GM18508 (cell line): ENCODE results near the gene CDH22.

Experiments
- ATAC-seq: cut with Tn5 transposase; IDR thresholded peaks from one replicate; pipeline ENCODE4 v1.9.1; 2021; ENCODE audit warnings: moderate number of reproducible peaks; ENCODE audit not compliant: insufficient read depth, unreplicated experiment

The CDH22 gene

DNA sequence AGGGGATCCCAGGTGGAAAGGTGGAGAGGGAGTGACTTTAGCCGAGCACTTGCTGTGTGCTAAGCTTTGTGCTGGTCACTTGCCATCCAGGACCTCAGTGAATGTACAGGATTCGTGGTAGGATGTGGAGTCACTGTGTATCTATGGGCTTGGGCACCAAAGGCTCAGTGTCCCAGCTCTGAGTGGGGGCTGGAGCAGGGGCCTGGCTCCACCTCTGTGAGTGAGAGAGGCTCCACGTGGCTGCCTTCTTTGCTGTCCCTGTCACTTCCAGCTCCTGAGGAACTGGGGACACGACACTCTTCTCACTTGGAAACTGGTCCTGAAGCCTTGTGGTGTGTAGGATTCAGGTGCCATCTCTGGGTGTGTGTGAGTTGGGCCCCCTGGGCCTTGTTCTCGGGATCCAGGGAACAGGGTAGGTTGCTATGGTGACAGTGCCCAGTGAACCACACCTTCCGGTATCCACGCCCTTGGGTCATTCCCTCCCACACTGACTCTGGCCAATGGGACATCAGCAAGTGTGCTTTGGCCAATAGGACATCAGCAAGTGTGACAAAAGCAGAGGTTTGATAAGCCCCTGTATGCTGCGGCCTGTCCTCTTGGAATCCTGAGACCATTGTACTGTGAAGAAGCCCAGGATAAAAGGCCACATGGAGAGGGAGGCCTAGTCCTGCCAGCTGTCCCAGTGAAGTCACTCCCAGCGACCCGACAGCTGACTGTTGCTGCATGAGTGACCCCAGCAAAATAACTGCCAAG lies 87.7 kb downstream of the CDH22 start:
- no peak for ATAC-seq

DNA sequence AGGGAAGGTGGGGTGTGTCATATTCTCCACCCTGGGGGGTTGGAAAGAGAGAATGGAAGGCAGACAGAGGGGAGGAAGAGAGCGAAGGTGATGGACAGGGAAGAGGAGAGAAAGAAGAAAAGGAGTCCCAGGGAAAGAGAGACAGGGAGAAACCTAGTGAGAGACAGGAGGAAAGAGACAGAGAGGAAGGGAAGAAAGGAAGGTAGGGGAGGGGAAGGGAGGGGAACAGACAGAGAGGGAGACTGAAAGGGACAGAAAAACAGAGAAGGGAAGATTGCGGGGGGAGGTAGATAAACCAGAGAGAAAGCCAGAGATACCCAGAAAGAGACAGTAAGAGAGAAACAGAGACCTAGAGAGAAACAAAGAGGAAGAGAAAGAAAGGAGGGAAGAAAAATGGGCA lies 88.4 kb downstream of the CDH22 start:
- no peak for ATAC-seq

DNA sequence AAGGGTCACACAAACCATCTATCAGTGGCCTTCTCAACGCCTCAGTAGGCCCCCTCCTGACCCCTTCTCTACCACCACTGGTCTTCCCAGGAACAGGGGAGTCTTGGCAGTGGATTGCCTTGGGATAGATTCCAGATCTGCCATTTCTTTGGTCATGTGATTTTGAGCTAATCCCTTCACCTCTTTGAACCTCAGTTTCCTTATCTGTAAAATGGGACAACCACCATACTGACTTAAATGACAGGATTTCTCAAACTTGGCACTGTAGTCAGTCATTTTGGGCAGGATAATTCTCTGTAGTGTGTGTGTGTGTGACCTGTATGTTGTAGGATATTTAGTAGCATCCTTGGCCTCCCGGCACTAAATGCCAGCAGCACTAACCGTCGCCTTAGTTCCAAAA lies 89.1 kb downstream of the CDH22 start:
- no peak for ATAC-seq

DNA sequence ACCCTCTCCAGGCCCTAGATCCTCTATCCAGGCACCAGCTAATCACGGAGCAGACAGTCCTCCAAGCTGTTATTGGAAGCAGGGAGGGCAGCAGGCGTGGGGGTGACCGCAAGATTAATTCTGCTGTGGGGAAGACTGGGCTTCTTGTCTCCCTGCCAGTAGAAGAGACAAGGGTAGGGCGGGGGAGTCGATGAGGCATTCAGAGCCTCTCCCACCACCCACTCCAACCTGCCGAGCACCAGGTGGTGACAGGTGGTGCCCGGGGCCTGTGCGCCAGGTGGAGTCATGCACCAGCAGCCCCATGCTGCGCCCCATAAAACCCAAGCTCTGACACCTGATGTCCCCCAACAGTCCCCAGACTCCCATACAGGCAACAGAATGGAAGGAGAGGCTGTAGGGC lies 89.6 kb downstream of the CDH22 start:
- no peak for ATAC-seq

DNA sequence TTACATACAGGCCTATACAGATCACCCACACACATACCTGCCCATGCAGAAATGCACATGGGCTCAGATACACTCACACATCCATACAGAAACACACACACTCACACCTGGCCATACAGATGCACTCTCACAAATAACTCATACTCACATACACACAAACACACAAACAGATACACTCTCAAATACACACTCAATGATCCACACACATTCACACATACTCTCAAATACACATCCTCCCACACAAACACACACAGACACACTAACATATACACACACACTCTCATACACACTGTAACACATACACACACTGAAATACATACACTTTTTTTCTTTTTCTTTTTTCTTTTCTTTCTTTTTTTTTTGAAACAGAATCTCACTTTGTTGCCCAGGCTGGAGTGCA lies 90.7 kb downstream of the CDH22 start:
- ATAC-seq: no peak

DNA sequence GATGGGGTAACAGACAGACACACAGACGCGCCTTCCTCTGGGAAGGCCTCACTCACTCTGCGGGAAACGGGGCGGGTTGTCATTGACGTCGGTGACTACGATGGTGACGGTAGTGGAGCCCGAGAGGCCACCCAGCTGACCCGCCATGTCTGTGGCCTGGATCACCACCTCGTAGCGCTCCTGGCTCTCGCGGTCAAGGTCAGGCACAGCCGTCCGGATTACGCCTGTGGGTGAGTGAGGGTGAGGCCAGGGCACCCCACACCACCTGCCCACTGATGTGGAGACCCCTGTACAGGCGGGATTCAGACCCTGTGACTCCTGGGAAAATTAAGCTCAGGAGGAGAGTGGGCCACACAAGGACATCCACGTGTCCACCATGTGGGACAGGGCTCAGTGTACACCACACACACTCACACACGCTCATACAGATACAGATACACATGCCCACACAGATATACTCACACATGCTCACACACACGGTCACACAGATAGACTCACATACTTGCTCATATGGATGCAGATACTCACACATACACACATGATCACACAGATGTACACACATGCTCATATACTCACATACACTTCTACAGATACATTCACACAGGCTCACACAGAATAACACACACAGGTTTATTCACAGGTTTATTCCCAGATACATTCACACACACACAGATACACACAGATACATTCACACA lies 91.4 kb downstream of the CDH22 start:
- ATAC-seq: no peak

DNA sequence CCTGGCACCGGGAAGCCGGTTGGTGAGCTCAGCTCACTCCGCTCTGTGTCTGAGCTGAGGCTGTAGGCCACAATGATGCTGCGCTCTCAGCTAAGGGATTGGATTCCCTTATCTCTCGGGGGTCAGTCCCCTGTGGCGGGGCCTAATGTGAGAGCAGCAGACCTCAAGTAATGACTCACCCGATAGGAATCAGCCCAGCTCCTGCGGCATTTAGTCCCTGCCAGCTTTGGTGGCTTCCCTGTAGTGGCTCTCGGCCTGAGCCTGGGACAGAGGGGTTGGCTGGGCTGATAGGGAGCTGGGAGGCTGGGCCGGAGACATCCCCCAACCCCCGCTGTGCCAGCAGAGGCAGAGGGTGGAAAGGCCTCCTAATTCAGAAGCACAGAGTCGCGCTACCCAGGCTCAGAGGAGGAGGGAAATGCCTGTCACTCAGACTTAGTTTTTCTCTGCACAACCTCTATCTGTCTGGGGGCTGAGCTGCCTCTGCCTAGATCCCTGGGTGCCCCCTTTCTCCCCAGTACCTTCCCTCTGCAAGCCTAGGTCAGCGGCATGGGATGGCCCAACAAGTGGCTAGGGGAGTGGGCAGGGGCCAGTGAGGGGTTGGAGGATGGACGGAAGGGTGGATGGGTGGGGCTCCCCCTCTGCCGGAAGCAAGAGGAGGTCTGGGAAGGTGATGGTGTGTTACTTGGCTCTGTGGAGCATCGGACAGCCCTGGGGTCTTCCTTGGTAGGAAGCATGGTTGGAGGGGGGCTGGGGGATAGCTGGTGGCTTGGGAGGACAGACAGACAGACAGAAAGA lies 92.2 kb downstream of the CDH22 start:
- ATAC-seq: no peak

DNA sequence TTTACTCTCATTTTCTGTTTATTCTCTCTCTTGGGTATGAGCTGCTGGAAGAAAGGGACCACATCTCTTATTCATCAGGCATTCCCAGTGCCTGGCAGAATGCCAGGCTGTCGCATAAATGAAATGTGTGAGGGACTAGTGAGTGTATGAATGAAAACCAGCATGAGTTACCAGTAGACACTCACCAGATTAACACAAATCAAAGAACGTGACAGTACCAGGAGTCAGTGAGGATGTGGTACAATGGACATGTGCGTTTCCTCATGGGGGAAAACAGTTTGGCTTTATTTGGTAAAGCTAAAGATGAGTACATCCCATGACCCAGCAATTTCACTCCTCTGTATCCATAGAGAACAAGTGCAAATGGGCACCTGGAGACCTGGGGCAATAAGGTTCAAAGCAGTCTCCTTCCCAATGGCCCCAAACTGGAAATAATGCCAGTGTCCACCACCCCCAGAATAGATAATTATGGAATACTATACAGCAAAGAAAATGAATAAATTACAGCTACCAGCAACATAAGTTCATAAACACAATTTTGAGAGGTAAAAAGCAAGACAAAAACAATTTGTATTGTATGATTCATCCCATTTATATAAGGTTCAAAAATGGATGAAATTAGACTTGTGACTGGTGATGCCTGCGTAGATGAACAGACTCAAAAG lies 93.3 kb downstream of the CDH22 start:
- ATAC-seq: no peak

DNA sequence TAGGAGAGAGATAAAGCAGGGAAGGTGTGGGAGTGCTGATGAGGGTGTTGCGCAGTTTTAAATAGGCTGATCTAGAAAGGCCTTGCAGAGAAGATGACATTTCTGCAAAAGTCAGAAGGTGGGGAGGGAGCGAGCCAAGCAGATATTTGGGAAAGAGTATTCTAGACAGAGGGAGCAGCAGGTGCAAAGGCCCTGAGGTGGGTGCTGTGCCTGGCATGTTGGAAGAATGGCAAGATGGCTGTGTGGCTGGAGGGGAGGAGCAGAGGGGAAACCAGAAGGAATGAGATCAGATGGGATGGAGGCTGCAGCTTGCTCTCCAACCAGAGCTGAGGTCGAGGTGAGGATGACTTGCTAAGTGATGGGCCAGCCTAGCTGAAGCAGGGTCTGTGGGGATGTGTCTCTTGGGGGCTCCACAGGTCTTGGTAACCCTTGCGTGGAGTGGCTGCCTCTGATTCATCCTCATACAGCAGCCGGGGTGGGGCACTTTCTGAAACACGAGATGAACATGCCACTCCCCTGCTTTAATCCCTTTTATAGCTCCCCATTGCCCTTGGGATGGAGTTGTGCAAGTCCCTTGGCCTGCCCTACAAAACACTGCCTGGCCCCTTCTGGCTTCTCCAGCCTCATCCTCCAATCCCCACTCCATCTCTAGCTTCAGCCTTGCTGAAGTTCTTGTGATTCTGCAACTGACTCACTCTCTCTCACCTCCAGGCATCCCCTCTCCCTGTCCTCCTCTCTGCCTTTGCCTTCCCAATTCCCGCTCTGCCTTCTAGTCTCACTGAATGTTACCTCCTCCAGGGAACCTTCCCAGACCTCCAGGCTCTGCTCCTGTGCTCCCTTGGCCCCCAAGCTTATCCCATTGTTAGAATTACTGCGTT lies 94.1 kb downstream of the CDH22 start:
- no peak for ATAC-seq

DNA sequence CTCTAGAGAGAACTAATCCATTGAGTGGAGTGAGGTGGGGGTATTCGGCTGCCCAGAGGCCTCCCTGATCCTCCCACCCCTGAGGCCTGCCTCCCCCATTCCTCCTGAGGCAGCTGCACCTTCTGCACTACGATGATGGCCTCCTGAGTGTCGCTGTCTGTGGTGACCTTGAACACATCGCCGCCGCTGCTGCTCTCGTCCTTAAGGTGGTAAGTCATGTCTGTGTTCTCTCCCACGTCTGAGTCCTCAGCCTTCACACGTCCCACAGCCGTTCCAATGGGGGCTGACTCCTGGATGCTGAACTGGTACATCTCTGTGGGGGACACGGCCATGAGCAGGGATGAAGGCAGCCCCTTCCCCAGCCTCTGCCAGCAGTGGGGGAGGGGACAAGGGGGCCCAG lies 95.4 kb downstream of the CDH22 start:
- no peak for ATAC-seq

DNA sequence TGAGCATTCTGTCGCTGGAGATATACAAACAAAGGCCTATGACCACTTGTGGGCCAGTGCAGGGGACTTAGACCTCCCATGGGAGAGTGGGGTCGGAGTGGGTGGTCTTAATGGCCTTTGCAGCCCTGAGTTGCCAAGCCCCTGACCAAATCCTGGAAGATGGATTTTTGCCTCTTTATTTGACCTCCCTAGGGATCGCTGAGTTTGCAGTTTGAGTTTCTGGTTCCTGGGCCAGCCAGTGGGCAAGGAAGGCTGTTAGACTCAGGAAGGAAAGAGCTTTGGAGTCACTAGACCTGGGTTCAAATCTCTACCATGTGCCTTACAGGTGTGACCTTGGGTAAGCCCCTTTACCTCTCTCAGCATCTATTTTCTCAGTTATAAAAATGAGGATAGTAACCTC lies 96.0 kb downstream of the CDH22 start:
- no peak for ATAC-seq

DNA sequence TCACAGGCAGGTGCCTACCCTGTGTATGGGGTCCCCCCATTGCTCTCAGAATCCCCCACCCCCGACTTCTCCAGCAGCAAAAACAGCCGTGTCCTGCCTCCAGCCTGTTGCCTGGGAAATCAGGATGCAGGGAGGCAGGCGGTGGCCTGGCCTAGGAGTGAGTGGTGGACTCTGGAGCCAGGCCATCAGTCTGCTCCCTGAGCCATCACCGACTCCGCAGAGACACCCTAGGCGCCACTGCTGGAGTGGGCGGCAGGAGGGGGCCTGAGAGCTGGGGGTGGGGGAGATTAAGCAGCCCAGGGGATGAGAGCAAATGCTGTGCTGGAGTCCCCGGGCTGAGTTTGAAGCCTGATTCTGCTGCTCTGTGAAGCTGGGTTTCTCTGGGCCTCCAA lies 97.0 kb downstream of the CDH22 start:
- no peak for ATAC-seq

DNA sequence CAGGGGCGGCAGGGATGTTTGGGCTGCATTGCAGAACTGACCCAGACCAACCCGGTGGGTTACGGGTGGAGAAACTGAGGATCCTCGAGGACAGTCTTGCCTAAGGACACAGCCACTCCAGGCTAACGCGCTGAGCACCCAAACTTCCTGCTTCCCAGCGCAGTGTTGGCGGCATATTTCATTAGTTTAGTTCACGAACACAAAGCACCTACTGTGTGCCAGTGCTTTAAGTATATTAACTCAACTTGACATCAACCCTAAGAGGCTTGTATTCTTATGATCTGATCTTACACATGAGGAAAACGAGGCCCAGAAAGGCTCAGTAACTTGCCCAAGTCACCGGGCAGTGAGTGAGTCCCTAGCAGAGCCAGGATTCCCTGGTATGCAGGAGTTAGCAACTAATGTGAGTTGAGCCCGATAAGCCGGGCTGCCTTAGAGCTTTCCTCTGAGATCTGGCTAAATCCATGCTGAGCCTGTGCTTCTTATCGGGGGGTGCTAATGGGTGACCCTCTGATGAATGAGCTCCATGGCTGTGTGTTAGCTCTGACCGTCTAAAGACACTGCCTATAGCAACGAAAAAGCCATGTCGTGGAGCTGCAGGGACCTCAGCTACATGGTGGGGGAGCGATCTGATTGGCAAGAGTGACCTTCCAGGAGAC lies 97.5 kb downstream of the CDH22 start:
- no peak for ATAC-seq

DNA sequence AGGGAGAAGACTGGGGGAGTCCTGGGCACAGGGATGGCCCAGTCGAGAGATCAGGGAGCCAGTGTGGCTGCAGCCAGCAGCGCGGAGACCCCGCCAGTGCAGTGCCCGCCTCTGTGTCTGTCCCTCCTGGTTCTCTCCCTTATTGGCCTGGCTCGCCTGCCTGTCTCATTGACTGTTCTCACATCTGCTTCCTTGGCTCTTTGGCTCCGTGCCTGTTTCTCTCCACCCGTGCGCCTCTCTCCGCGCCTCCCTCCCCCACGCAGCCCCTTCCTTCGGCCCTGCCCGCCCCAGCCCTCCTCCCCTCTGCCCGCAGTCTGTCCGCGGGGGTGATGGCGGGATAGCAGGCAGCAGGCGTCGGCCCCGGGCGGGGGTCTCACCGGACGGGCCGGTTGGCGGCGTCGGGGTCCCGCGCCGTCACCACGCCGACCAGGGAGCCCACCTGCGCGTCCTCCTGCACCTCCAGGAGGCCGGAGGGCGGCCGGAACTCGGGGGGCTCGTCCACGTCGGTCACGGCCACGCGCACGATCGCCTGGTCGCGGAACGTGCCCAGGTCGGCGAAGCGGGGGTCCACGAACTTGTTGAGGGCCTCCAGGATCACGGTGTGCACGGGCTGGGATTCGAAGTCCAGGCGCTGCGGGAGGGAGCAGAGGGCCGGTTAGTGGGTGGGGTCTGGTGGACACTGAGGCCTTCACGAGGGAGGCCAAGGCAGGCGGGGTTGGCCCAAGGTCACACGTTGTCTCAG lies 98.2 kb downstream of the CDH22 start:
- ATAC-seq: no peak

DNA sequence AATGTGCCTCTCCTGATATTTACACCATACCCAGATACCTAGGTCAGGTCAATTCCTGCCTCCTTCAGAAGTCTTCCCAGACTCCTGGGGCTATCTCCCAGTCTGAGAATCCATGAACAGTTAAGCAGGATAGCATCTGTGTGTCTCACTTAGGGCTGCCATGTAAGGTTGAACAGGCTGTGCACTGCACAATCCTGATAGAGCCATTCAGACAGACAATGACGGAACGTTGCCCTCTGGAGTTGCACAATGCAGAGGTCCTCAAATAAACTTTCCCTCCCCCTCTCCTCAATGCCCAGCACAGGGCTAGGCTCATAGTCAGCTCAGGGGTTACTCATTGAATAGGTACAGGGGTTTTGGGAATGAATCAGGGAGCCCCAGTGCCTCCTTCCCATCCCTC lies 100.5 kb downstream of the CDH22 start:
- no peak for ATAC-seq

DNA sequence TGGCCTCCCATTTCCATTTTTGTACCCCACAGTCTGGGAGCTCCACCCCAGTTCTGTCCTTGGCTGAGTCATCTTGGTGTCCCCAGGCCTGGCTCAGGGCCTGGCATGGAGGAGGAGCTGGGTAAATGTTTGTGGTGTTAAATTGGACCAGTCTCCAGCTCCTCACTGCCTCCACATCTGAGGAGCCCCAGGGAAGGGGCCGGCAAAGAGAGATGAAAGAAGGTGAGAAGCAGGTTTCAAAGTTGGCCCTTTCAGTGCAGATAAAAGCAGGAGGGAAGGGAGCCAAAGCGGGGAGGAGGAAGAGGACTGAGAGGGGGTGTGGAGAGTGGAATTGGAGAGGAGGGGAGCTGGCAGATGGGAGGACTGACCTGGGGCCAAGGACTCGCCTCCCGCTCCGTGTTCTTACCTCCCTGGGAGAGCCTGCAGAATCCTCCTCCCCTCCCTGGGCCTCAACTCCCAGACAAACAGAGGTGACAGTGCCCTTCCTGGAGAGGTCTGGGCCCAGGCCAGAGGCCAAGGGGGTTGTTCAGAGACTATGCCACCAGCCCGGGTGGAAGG lies 101.2 kb downstream of the CDH22 start:
- ATAC-seq: no peak

DNA sequence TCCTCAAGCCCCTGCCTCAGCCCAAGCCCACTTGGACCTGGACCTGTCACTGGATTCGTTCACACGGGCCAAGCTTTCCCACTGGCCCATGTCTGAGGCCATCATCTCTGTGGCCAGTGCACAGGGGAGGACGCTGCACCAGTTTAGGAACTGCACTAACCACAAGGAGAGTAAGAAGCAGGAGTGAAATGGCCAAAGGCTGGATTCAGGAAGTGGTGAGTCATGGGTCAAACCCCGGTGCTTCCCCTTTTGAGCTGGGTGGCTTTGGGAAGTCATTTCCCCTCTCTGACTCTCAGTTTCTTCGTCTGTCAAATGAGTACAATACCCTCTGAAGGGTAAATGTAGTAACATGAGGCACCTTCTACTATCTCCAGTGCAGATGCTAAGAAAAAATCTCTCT lies 102.3 kb downstream of the CDH22 start:
- ATAC-seq: no peak

DNA sequence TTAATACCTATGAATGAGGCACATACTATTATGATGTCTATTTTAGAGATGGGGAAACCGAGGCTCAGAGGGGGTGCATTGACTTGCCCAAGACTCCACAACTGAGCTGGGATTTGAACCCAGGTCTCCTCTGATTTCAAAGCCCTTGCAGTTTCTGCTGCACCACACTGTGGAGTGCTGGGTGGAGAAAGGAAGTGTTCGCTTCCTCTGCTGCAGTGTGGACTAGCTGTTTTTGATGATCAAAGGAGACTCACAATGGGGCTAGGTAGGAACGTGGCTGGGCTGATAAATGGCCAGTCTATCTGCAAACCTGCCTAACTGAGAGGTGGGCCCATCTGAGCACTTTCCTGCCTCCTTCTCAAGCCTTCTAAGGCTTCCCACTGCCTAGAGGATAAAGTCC lies 102.9 kb downstream of the CDH22 start:
- no peak for ATAC-seq
